GM18502 (cell line): ENCODE measurements around the gene ZDHHC22.

Source experiments
- ATAC-seq: cut with Tn5 transposase; IDR thresholded peaks from one replicate; pipeline ENCODE4 v1.9.1; 2021; ENCODE audit warnings: mild to moderate bottlenecking; ENCODE audit not compliant: unreplicated experiment, poor library complexity

The ZDHHC22 gene

GRCh38 chr14:77131206-77131605 is 10.4 kb downstream of the ZDHHC22 start:
- ATAC-seq = no peak

DNA sequence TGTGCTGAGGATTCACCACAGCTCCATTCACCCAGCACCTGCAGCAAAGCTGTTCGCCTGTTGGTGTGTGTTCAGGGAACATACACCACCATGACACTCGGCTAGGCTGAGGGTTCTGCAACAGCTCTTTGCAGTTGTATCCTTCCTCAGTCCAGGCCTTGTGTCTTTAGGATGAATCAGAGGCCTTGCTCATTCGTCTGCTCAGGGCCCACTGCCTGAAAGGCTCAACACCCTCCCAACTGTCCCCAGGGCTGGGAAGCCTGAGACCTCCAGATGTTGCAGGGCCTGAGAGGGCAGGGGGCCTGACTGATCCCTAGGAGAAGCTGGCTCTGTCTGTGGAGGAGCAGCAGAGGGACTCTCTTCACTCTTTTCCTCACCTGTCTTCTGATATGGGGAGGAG is 11.2 kb downstream of the ZDHHC22 start:
- ATAC-seq = no peak

DNA sequence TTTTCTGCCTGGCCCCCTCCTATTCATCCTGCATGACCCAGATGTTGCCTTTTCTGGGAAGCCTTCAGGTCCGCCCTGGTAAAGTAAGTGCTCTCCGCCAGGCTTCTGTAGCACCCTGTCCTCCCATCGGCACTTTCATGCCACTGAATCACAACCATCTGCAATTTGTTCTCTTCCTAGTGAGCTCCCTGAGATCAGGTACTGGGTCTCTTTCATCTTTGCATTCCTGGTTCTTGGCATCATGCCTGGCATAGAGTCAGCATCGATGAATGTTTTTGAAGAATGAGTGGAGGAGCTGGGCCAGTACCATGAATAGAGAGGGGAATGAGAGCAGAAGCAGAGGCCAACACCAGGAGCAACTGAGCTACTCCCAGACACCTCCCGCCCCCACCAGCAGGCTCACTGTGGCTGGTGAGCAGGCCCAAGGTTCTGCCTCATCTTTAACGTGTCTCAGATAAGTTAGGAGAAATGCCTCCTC is 13.1 kb downstream of the ZDHHC22 start:
- no peak for ATAC-seq

GRCh38 chr14:77126461-77126990 is 15.1 kb downstream of the ZDHHC22 start:
- no peak for ATAC-seq

GRCh38 chr14:77125823-77126325 is 15.7 kb downstream of the ZDHHC22 start:
- no peak for ATAC-seq

DNA sequence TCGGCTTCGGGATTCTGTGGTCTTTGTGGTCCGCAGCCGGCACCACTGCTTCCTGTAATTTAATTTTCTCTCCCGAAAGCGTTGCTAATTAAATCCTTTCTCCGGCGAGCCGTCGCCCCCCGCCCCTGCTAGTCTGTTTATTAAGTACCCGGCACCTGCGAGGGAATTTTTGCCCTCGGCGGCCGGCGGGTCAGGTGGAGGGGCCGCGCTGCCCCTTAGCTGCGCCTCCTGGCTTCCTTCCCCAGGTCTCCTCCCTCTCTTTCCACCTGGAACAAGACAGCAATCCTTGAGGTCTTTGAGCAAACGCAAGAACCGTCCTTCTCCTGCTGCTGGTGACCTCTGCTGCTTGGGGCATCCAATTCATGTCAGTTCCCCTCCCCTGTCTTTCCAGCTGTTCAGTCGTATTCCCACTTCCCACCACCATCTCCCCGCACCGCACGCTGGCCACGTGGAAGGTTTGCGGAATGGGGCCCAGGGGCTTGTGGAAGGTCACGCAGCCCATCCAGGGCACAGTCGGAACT is 16.2 kb downstream of the ZDHHC22 start:
- ATAC-seq = no peak

GRCh38 chr14:77124345-77125280 is 17.0 kb downstream of the ZDHHC22 start:
- ATAC-seq = no peak

GRCh38 chr14:77123381-77124325 is 17.9 kb downstream of the ZDHHC22 start:
- ATAC-seq = no peak

DNA sequence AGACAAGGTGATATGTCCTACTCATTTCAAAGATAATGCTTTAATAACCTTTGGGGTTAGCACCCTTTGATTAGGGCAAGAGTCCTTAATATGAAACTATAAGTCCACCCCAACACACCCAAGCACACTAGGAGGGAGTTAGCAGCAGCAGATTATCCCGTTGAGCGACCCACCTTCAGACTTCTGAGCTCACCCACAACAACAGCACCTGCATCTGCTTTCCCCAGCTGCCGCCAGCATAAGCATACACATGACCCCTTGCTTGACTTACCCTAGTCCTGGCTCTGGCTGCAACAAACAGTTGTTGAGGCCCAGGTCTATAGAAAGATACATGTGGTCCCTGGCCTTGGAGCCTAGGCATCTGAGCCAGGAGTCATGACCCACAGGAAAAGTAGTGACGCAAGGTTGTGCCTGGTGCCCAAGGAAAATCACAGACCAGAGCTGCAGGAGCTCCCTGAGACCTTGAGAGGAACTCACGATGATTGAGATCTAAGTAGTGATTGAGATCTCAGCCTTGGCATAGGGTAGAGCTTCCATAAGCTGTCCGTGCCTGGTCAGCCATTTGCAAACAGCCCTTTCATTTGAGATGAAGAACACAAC is 19.0 kb downstream of the ZDHHC22 start:
- no peak for ATAC-seq

DNA sequence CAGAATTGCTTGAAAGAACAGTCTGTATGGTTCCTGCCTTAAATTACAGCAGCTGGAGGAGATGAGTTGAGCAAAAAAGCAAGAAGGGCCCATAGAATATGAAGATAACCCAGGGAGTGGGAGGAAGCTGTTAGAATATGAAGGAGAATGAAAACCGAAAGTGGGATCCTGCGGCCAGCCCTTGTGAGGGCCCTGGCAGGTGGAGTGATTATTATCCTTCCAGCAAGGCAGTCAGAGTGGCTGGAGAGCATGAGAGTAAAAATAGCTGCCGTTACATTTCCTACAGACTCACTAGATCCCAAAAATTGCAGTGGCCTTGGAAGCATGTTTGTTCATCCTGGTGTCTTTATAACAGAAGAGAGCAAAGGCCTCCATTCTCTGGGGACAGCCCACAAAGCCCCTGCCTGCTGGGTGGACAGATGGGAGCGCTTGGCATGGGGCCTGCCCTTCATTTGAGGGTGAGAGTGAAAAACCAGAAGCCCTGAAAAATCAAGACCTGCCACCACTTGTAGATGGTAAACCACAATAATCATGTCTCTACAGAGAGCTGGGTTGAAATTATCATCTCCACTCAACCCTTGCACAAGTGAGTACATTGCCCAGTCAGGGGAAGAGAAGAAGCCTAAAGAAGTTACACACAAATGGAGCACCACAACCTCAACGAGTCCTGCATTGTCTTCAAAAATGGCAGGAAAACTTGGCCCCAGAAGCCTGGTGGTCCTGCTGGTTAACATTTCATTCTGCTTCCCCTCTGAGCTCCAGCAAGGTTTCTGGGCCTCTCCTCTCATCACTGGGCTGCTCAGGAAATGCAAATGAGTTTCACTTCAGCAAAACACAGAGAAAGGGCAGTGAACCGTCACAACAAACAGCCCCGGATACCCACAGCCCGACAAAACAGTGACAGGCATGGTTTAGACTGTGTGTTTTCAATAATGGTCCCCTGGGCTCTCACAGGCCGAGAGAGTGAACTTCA is 20.5 kb downstream of the ZDHHC22 start:
- peak; percentile 94 for ATAC-seq

DNA sequence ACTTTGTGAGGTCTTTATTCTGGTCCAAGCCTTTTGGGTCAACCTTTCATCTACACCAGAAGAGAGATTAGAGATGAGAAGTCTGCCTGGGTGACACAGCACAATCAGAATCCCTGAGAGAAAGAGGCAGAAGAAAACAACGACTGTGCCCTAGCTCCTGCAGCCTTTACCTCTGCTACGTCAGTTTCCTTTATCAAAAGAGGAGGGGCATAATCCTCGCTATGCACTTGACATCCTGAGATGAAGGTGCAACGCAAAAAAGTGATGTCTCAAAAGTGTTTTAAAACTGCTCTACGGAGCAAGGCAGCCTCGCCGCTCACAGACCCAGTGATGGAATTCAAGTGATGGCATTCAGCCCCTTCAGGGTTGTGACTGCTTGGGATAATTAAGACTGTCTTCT is 21.7 kb downstream of the ZDHHC22 start:
- ATAC-seq = no peak

- ATAC-seq = no peak
Measured at GRCh38 chr14:77116172-77116817, 25.3 kb downstream of the ZDHHC22 start.

- no peak for ATAC-seq
Measured at GRCh38 chr14:77114609-77115008, 27.0 kb downstream of the ZDHHC22 start.

GRCh38 chr14:77113644-77114043 is 27.9 kb downstream of the ZDHHC22 start:
- ATAC-seq = no peak

DNA sequence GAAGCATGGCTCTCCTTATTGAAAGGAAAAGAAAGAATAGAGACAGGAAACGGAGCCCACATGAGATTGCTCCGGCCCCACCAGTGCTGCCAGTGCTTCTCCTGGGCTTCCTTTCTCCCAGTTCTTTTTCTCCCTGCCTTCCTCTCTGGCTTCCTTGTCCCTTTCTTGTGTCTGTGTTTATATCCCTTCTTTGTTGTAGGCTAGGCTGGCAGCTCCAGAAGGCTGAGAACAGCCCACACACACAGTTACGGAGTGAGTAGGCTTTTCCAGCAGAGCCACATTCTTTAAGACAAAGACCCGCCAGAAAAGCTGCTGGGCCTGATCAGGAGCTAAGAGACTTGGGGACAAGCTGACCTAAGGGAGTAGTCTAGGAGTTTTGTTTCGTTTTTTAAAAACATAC is 30.6 kb downstream of the ZDHHC22 start:
- no peak for ATAC-seq

DNA sequence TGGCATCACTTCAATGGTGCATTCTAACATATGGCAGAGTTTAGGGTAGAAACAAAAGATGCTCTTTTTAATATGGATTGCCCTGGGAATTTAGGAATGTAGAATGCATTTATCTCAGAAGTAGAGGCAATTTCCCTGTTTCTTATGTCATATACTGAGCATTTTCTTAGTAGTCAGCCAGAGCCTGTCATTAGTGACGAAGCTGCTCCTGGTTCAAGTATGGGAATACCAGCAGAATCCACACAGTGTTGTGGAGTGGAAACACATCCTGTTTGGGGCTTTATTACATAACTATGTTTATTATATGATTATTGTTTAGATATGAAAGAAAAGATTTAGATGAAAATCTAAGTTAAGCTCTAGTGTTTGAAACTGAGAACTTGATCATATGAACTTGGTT is 31.3 kb downstream of the ZDHHC22 start:
- ATAC-seq = no peak

DNA sequence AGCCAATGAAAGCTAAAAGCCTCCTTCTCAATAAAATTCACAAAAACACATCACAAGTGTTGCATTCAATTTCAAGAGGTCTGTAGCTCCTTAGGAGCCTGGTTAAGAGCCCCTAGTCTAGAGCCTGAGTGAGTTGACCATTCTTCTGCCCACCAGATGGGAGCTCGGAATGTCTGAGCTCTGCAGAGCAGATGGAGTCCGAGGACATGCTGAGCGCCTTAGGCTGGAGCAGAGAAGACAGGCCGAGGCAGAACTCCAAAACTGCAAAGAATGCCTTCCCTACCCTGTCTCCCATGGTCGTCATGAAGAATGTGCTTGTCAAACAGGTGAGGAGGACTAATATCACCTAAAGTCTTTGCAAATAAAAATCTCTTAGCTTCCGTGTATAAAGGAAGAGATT is 31.9 kb downstream of the ZDHHC22 start:
- ATAC-seq = no peak

GRCh38 chr14:77108753-77109152 is 32.8 kb downstream of the ZDHHC22 start:
- ATAC-seq = no peak
